ENCODE measurements around the gene MLKL.

DNA sequence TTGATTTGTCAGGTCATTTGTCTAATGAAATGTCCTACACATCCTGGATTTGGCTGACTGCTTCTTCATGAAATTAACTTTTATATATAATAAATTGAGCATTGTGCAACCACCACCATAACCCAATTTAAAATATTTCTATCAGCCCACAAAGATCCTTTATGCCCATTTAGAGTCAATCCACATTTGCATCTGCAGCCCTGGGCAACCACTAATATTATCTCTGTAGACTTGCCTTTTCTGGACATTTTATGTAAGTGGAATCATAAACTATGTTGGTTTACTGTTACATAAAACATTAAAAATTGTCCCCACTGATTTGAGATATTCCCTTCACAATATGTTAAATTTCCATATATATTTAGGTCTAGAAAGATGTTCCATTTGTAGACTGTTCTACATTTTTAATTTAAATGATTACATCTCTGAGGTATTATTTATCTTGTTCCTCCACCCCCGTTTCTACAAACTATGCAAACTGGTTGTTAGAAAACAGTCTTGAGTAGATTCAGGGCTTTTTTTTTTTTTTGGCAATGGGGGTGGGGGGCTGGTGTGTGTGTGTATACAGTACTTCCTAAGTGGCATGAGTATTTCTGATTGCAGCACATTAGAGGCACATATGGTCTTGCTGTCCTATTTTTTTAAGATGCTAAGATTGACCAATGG lies 50.7 kb downstream of the MLKL start:
- TF ChIP-seq CTCF (IDR thresholded peaks at IDR 0.05 in 4 of 5, conservative IDR thresholded peaks at IDR 0.05 in 1 of 5) = no peak
- TF ChIP-seq POLR2A (IDR thresholded peaks at IDR 0.05) = no peak
